GM21576 (cell line): ENCODE data around the gene LMAN2L.

Experiments used
- ATAC-seq: cut with Tn5 transposase; IDR thresholded peaks from one replicate; pipeline ENCODE4 v1.9.1; 2021; ENCODE audit warnings: mild to moderate bottlenecking, moderate library complexity; ENCODE audit not compliant: unreplicated experiment

Gene LMAN2L

GRCh38 chr2:96715658-96716057, 24.2 kb downstream of the LMAN2L start:
- ATAC-seq, result no peak

DNA sequence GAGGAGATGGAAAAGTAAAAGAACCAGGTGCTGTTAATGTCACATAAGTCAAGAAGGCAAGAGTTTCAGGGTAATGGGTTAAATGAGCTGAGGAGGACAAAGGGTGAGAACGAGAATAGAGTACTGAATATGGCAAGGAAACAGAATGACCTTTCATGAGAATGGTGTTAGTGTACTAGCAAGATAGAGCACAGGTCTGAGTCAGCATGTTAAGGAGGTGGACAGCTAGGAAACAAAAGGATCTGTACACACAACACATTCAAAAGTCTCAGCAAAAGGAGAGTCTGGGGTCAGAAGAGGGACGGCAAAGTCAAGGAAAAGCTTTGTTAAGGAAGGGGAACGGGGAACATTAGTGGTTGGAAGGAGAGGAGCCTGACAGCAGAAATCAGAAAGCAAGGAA, 28.9 kb downstream of the LMAN2L start:
- no peak for ATAC-seq

GRCh38 chr2:96703021-96703751, 36.7 kb downstream of the LMAN2L start:
- no peak for ATAC-seq

DNA sequence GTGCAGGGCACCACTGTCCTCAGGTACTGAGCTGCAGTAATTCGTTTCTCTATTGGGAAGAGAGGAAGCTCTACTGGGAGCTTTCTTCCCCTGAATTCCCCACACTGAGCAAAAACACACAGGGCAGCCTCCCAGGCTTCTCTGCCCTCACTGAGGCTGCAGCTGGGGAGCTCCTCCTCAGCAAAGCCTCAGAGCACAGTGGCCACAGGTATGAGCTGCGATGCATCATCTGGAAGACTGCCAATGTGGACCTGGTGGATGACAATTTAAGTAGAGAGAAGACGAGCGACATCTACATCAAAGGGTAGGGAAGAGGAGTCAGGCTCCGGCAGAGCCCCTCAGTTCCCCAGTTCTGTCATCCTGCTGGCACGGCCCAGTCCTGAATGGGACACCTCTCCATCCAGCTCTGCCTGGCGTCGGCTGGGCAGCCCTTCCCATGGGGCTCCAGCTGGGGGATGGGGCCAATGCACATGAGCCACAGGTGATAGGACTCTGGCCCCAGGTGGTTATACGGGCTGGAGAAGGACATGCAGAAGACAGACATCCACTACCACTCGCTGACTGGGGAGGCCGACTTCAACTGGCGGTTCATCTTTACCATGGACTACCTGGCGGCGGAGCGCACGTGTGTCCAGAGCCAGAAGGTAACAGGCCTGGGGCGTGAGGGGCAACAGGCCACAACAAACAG, 37.6 kb downstream of the LMAN2L start:
- ATAC-seq, result no peak

GRCh38 chr2:96701636-96702035, 38.2 kb downstream of the LMAN2L start:
- ATAC-seq, result no peak

DNA sequence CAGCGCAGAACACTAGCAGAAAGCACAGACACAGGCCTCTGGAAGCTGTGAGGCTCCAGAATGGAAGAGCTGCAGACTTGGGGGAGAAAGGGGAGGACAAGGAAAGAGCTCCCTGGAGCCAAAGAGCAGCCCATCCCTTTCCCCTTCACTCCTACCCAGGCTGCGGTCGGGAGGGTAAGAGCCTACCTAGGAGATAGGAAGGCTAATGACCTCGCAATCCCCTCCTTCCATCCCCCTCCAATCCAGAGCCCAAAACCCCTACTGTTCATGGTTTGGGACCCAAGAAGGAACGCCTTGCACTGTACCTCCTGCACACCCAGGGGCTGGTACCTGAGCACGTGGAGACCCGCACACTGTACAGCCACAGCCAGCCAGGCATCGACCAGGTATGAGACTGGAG, 39.8 kb downstream of the LMAN2L start:
- ATAC-seq, result no peak

DNA sequence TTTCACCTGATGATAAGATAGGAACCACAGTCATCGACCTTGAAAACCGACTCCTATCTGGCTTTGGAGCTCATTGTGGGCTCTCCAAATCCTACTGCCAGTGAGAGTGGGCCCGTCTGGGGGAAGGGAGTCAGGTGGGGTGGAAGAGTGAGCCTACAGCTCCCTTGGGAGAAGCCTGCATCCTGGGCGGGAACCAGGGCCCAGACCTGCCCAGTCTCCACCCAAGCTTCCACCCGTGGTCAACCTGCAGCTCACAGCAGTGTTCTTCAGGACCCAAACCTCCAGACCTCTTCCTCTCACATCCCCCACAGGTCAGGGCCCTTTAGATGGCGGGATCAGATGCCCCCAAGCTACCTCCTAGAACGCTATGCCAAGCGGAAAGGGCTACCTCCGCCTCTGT, 40.2 kb downstream of the LMAN2L start:
- no peak for ATAC-seq

GRCh38 chr2:96699021-96699420, 40.8 kb downstream of the LMAN2L start:
- no peak for ATAC-seq

DNA sequence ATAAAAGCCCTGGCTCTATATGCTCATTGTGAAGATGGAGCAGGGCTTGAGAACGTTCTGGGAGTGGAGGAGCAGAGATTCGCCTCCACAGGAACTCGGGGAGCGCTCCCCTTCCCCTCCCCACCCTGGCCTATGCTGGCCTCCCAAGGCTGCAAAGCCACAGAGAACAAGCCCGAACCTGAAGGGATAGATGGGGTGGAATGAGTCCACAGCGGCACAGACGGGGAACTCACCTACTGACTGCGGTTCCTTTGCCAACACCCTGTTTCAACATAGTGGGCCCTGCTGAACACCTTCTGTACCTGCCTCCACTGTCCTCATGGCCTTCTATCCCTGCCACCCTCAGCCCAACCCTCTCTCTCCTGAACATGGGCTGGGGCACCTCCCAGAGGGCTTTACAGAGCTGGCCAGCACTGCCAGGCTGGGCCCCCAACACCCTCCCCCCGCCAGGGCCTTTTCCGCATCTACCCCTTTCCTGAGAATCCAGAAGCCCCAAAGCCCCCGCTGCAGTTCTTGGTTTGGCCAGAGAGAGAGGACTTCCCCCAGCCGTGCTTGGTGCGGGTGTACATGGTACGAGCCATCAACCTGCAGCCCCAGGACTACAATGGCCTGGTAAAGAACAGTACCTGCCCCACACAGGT, 41.5 kb downstream of the LMAN2L start:
- ATAC-seq, result no peak

DNA sequence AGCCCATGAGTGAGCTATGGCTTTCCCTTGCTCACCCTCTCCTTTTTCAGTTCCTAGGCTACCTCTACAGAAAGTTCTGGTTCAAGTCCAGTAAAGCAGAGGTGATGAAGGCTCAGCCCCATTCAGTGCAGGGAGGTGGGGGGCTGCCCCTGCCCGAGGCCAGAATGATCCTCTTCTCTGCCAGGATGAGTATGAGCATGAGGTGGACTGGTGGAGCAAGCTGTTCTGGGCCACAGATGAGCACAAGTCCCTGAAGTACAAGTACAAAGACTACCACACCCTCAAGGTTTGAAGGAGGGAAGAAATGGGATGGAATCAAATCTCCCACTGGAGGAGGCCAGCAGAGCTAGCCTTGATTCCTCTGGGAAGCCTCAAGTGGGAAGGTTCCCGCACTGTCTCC, 42.4 kb downstream of the LMAN2L start:
- no peak for ATAC-seq

- no peak for ATAC-seq
These were observed 44.3 kb downstream of the LMAN2L start for GRCh38 chr2:96695602-96696001.

GRCh38 chr2:96694816-96695455, 44.9 kb downstream of the LMAN2L start:
- ATAC-seq, result no peak

DNA sequence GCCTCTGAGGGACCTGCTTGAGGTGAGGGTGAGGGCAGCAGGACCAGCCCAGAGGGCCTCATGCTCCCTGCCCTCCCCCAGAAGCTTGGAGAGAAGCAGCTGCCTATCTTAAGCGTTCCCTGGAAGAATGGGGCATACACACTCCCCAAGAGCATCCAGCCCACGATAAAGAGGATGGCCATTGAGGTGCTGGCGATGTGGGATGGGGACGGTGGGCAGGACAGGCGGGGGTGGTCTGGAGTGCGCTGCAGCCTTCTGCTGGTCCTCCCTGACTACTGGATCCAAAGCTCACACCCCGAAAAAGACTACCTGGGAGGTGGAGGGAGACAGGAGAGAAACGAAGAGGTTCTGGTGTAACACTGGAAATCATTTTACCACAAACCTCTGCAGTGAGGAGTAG, 45.6 kb downstream of the LMAN2L start:
- ATAC-seq, result no peak

- ATAC-seq, result no peak
These were observed 46.3 kb downstream of the LMAN2L start for GRCh38 chr2:96693286-96694200.

- ATAC-seq, result no peak
These were observed 47.5 kb downstream of the LMAN2L start for GRCh38 chr2:96692094-96692971.

- no peak for ATAC-seq
These were observed 48.7 kb downstream of the LMAN2L start for GRCh38 chr2:96691022-96691612.

- ATAC-seq, result no peak
These were observed 49.4 kb downstream of the LMAN2L start for GRCh38 chr2:96690306-96691021.

- ATAC-seq, result no peak
These were observed 50.4 kb downstream of the LMAN2L start for GRCh38 chr2:96689431-96689991.
